ENCODE results near the gene TMUB1.
A peak's percentile ranks its signal among the peaks of the same experiment; 100 is the strongest.
"Not testable (repeated sequence)": the region's sequence is repeated elsewhere in the genome, so short reads cannot be mapped to it uniquely, and the experiment has no call there.

TMUB1 gene

GRCh38 chr7:151045967-151046366 lies 37.3 kb downstream of the TMUB1 start:
- H3K36me3 ChIP-seq: peaks cover 0 to 10% (median 0%) of the 10 kb centered on the region in 11 experiments; a peak in 4 of 22 replicates
- TF ChIP-seq Cebpa-rat (IDR thresholded peaks at IDR 0.05): no peak
- H3K27me3 ChIP-seq: peaks cover 2 to 11% (median 7%) of the 10 kb centered on the region in 11 experiments; a peak in 12 of 22 replicates
- no peak overlapping the region for H3K4me2 ChIP-seq
- peaks cover 4 to 22% (median 8%) of the 10 kb centered on the region in 10 experiments; a peak in 15 of 20 replicates for H3K4me1 ChIP-seq
- H3K9ac ChIP-seq: peak overlapping the region in 1 of 11 experiments; percentile 8; a peak in 1 of 22 replicates
- H3K4me3 ChIP-seq: no peak overlapping the region
- no peak overlapping the region for H3K27ac ChIP-seq
- peaks cover 0 to 53% (median 0%) of the 10 kb centered on the region in 11 experiments; a peak in 6 of 22 replicates for H4K20me1 ChIP-seq
- H3K9me3 ChIP-seq (replicated peaks in 1 of 11): no peaks in the 10 kb centered on the region

- H3K4me2 ChIP-seq: no peak overlapping the region
- no peak overlapping the region for H3K27ac ChIP-seq
- no peak for TF ChIP-seq Cebpa-rat (IDR thresholded peaks at IDR 0.05)
- H4K20me1 ChIP-seq: peaks cover 0 to 53% (median 0%) of the 10 kb centered on the region in 11 experiments; a peak in 7 of 22 replicates
- no peak overlapping the region for H3K9ac ChIP-seq
- peaks cover 0 to 4% (median under 1%) of the 10 kb centered on the region in 11 experiments; a peak in 8 of 22 replicates for H3K27me3 ChIP-seq
- H3K4me1 ChIP-seq: peaks cover 1 to 21% (median 7%) of the 10 kb centered on the region in 10 experiments
- H3K4me3 ChIP-seq: no peak overlapping the region
- peaks cover 0 to 10% (median 0%) of the 10 kb centered on the region in 11 experiments; a peak in 4 of 22 replicates for H3K36me3 ChIP-seq
- no peaks in the 10 kb centered on the region for H3K9me3 ChIP-seq (replicated peaks in 1 of 11)
Measured at GRCh38 chr7:151045262-151045661, 38.0 kb downstream of the TMUB1 start.

DNA sequence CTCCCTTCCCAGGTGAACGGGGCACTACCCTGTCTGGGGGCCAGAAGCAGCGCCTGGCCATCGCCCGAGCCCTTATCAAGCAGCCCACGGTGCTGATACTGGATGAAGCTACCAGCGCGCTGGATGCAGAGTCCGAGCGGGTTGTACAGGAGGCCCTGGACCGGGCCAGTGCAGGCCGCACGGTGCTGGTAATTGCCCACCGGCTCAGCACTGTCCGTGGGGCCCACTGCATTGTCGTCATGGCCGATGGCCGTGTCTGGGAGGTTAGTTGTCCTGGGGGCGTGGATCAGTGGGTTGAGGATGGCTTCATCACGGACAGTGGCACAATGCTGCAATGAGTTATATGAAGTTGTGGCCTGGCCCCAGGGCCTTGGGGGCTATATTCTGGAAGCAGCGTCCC lies 39.3 kb downstream of the TMUB1 start:
- H3K4me2 ChIP-seq: no peak overlapping the region
- no peak overlapping the region for H3K9ac ChIP-seq
- no peak overlapping the region for H3K27ac ChIP-seq
- no peaks in the 10 kb centered on the region for H3K27me3 ChIP-seq
- H3K4me3 ChIP-seq: no peak overlapping the region
- H3K4me1 ChIP-seq: peaks cover 14 to 24% (median 18%) of the 10 kb centered on the region in 10 experiments
- peaks cover 3 to 51% (median 9%) of the 10 kb centered on the region in 11 experiments; a peak in 14 of 22 replicates for H4K20me1 ChIP-seq
- TF ChIP-seq Cebpa-rat (IDR thresholded peaks at IDR 0.05): no peak
- no peaks in the 10 kb centered on the region for H3K9me3 ChIP-seq (replicated peaks in 1 of 11)
- H3K36me3 ChIP-seq: peaks cover 0 to 10% (median 0%) of the 10 kb centered on the region in 11 experiments; a peak in 4 of 22 replicates

- Histone ChIP-seq H3K36me3 (peaks cover 0 to 10% (median 0%) of the 10 kb centered on the region in 11 experiments; a peak in 4 of 22 replicates), H3K4me1 (peaks cover 19 to 29% (median 23%) of the 10 kb centered on the region in 10 experiments), H4K20me1 (peaks cover 4 to 53% (median 12%) of the 10 kb centered on the region in 11 experiments; a peak in 14 of 22 replicates)
- not testable (repeated sequence) for H3K9ac ChIP-seq; H3K27me3 ChIP-seq; H3K4me3 ChIP-seq; H3K9me3 ChIP-seq (replicated peaks in 1 of 11); H3K4me2 ChIP-seq; H3K27ac ChIP-seq
Measured at GRCh38 chr7:151043449-151043848, 39.8 kb downstream of the TMUB1 start.

GRCh38 chr7:151040616-151041375 lies 42.5 kb downstream of the TMUB1 start:
- 0 out of 22 replicates have a peak overlapping the region, but pooled peaks of 2 of the 11 experiments have one; percentile 9 to 18 for H3K27ac ChIP-seq
- no peak for TF ChIP-seq Cebpa-rat (IDR thresholded peaks at IDR 0.05)
- H3K4me1 ChIP-seq: peaks cover 28 to 33% (median 32%) of the 10 kb centered on the region in 10 experiments

DNA sequence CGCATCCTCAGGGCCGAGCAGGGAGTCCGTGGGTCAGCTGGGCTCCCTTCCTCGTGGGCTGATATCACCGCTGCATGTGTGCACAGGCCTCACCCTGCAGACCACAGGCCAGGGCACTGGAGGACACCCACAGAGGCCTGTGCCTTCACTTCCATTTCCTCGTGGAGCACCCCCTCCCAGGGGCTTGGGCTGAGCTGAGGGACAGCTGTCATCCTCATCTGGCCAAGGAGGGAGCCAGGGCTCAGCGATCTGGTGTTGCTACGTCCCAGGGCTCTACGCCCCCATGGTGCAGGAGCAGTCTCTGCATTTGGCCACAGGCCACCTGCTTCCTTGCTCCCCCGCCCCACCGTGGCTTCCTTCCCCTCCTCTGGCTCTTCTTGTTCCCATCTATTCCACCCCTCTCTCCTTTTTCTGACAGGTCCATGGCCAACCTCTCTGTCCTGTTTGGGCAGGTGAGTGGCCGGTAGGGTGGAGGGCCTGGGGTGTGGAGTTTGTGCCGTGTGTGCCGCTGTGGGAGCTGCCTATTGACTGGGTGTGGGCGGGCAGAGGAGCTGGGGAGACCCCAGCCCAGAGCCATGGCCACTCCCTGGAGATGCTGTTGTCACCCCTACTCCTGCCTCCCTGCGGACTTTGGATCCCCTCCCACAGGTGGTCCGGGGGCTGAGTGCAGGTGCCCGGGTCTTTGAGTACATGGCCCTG lies 43.3 kb downstream of the TMUB1 start:
- Histone ChIP-seq H3K9ac (peak overlapping the region in 7 of 11 experiments; percentile 25 to 71 (median 35); a peak in 8 of 22 replicates), H3K9me3 (replicated peaks in 1 of 11) (no peaks in the 10 kb centered on the region), H3K4me3 (no peak overlapping the region), H3K4me1 (peaks cover 28 to 35% (median 32%) of the 10 kb centered on the region in 10 experiments), H3K27ac (peak overlapping the region in 7 of 11 experiments; percentile 6 to 76 (median 51); a peak in 13 of 22 replicates), H4K20me1 (peaks cover 4 to 34% (median 12%) of the 10 kb centered on the region in 11 experiments; a peak in 14 of 22 replicates), H3K27me3 (no peaks in the 10 kb centered on the region), H3K4me2 (peak overlapping the region; percentile 77 to 96 (median 88)), H3K36me3 (peaks cover 18 to 32% (median 23%) of the 10 kb centered on the region in 11 experiments; a peak in 21 of 22 replicates)
- TF ChIP-seq Cebpa-rat (IDR thresholded peaks at IDR 0.05): no peak

More at GRCh38 chr7:151040616-151041375, 42.5 kb downstream of the TMUB1 start:
- Histone ChIP-seq H3K4me2 (peak overlapping the region; percentile 77 to 96 (median 88); a peak in 19 of 22 replicates), H3K36me3 (peaks cover 10 to 25% (median 15%) of the 10 kb centered on the region in 11 experiments; a peak in 20 of 22 replicates), H3K9ac (peak overlapping the region in 2 of 11 experiments; percentile 67 to 71; a peak in 2 of 22 replicates), H3K9me3 (replicated peaks in 1 of 11) (no peaks in the 10 kb centered on the region), H4K20me1 (peaks cover 4 to 32% (median 12%) of the 10 kb centered on the region in 11 experiments; a peak in 14 of 22 replicates), H3K4me3 (no peak overlapping the region), H3K27me3 (no peaks in the 10 kb centered on the region)

DNA sequence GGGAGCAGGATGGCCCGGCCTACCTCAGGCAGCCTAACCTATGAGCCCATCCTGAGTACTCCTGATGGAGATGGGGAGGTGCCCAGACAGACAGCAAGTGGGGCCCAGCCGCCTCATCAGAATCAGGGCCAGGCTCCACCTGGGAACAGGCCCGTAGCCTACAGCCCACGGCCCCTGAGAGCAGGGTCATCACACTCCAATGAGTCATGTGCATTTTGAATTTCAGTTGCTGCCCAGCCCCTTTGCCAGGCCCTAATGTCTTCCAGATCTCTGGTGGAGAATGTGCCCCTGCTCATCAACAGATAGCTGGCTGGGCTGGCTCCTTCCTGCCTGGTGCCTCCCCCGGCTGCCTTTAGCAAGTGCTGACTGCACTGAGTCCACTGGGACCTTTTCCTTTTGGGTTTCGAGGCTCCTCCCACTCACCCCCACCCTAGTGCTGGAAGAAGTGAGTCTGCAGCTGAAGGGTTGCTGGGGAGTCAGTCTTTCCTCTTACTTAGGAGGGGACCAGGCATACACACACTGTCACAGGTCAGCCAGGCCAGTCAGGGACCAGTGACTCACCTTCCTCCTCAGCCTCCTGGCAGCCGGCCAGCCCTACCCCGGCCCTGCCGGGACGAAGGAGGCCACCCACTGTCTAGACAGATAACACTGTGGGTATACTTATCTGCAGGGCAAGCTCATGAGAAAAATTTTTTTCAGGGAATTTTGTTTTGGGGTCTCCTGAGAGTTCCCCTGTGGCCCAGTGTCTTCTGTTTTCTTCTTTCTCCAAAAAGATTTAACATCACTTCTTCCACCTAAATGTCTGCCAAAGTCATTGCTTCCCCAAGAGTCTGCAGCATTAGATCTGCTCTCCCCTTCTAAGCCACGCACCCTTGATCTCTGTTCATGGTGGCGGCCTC lies 44.1 kb downstream of the TMUB1 start:
- Histone ChIP-seq H3K9me3 (replicated peaks in 1 of 11) (no peaks in the 10 kb centered on the region), H3K9ac (peak overlapping the region; percentile 27 to 71 (median 61); a peak in 21 of 22 replicates), H3K27me3 (no peaks in the 10 kb centered on the region), H3K4me1 (peaks cover 28 to 40% (median 32%) of the 10 kb centered on the region in 10 experiments), H3K27ac (peak overlapping the region; percentile 19 to 76 (median 61); a peak in 21 of 22 replicates), H3K36me3 (peaks cover 26 to 35% (median 31%) of the 10 kb centered on the region in 11 experiments; a peak in 21 of 22 replicates), H3K4me3 (peak overlapping the region in 1 of 10 experiments; percentile 5; a peak in 1 of 20 replicates), H3K4me2 (peak overlapping the region; percentile 77 to 96 (median 88)), H4K20me1 (peaks cover 4 to 42% (median 12%) of the 10 kb centered on the region in 11 experiments; a peak in 15 of 22 replicates)
- no peak for TF ChIP-seq Cebpa-rat (IDR thresholded peaks at IDR 0.05)

GRCh38 chr7:151035902-151036301 lies 47.4 kb downstream of the TMUB1 start:
- no peak for TF ChIP-seq Cebpa-rat (IDR thresholded peaks at IDR 0.05)

More at GRCh38 chr7:151035902-151036301, 47.4 kb downstream of the TMUB1 start:
- Histone ChIP-seq H4K20me1 (peaks cover 4 to 54% (median 12%) of the 10 kb centered on the region in 11 experiments; a peak in 15 of 22 replicates), H3K27me3 (no peaks in the 10 kb centered on the region), H3K9me3 (replicated peaks in 1 of 11) (no peaks in the 10 kb centered on the region), H3K4me2 (no peak overlapping the region), H3K27ac (no peak overlapping the region), H3K9ac (no peak overlapping the region), H3K36me3 (peaks cover 27 to 52% (median 38%) of the 10 kb centered on the region in 11 experiments; a peak in 21 of 22 replicates), H3K4me1 (peaks cover 29 to 53% (median 32%) of the 10 kb centered on the region in 10 experiments), H3K4me3 (no peak overlapping the region)
